ENCODE measurements around the gene PCDHA12.

DNA sequence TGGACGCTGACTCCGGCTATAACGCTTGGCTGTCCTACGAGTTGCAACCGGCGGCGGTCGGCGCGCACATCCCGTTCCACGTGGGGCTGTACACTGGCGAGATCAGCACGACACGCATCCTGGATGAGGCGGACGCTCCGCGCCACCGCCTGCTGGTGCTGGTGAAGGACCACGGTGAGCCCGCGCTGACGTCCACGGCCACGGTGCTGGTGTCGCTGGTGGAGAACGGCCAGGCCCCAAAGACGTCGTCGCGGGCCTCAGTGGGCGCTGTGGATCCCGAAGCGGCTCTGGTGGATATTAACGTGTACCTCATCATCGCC, 2.1 kb downstream of the PCDHA12 start:
- TF ChIP-seq, protein P1, sequence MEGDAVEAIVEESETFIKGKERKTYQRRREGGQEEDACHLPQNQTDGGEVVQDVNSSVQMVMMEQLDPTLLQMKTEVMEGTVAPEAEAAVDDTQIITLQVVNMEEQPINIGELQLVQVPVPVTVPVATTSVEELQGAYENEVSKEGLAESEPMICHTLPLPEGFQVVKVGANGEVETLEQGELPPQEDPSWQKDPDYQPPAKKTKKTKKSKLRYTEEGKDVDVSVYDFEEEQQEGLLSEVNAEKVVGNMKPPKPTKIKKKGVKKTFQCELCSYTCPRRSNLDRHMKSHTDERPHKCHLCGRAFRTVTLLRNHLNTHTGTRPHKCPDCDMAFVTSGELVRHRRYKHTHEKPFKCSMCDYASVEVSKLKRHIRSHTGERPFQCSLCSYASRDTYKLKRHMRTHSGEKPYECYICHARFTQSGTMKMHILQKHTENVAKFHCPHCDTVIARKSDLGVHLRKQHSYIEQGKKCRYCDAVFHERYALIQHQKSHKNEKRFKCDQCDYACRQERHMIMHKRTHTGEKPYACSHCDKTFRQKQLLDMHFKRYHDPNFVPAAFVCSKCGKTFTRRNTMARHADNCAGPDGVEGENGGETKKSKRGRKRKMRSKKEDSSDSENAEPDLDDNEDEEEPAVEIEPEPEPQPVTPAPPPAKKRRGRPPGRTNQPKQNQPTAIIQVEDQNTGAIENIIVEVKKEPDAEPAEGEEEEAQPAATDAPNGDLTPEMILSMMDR (IDR thresholded peaks at IDR 0.05) = no peak
- TF ChIP-seq POLR2A (IDR thresholded peaks at IDR 0.05) = no peak

Measured in esophagus squamous epithelium (tissue), 4 donors.